Neural progenitor cell (in vitro differentiated cells): ENCODE measurements around the gene DOP1B. TPM values are rescaled to one million over a fixed set of nuclear protein-coding genes. Genes with fewer than 3 reads are reported as not detected.

Source experiments
- DNase-seq: peaks from one replicate; pipeline ENCODE4 v3.0.0-alpha.2; 2016; ENCODE audit warnings: low spot score
- H2AFZ ChIP-seq: fragments of 200-600 bp; sonication (generic); replicated peaks from 2 replicates; pipeline ENCODE4 v1.6.1; 2016; ENCODE audit warnings: antibody characterized with exemption
- H3F3A ChIP-seq: fragments of 200-600 bp; sonication (generic); 2 replicates; pipeline ENCODE4 v1.6.1; 2016; ENCODE audit warnings: antibody characterized with exemption, low read depth
- H3K27ac ChIP-seq: fragments of 200-600 bp; sonication (generic); 2 replicates; pipeline ENCODE4 v1.5.1; 2016; ENCODE audit warnings: mild to moderate bottlenecking
- H3K27me3 ChIP-seq: fragments of 200-600 bp; sonication (generic); 2 replicates; pipeline ENCODE4 v1.6.1; 2016; ENCODE audit warnings: mild to moderate bottlenecking, moderate library complexity
- H3K36me3 ChIP-seq: fragments of 200-600 bp; sonication (generic); 2 replicates; pipeline ENCODE4 v1.5.1; 2016
- H3K4me1 ChIP-seq: fragments of 200-600 bp; sonication (generic); 2 replicates; pipeline ENCODE4 v1.6.1; 2016; ENCODE audit warnings: mixed run types
- H3K4me2 ChIP-seq: fragments of 200-600 bp; sonication (generic); 2 replicates; pipeline ENCODE4 v1.6.1; 2016
- H3K4me3 ChIP-seq: fragments of 200-600 bp; sonication (generic); 2 replicates; pipeline ENCODE4 v1.5.1; 2016
- H3K79me2 ChIP-seq: fragments of 200-600 bp; sonication (generic); 2 replicates; pipeline ENCODE4 v1.6.1; 2016; ENCODE audit warnings: low read depth
- H3K9ac ChIP-seq: fragments of 200-600 bp; sonication (generic); 2 replicates; pipeline ENCODE4 v1.6.1; 2016
- H3K9me3 ChIP-seq: fragments of 200-600 bp; sonication (generic); 2 replicates; pipeline ENCODE4 v1.5.1; 2016; ENCODE audit warnings: low read depth
- H4K20me1 ChIP-seq: fragments of 200-600 bp; sonication (generic); 2 replicates; pipeline ENCODE4 v1.6.1; 2016; ENCODE audit warnings: low read depth
- H3K27ac Mint-ChIP-seq: 3 replicates; pipeline ENCODE4 v1.8.0; 2021; ENCODE audit warnings: mixed read lengths
- H3K27me3 Mint-ChIP-seq: 2 replicates; pipeline ENCODE4 v1.8.0; 2022; ENCODE audit warnings: low read depth, mild to moderate bottlenecking, inconsistent platforms, moderate library complexity, mixed read lengths; ENCODE audit not compliant: insufficient read depth
- H3K36me3 Mint-ChIP-seq: 3 replicates; pipeline ENCODE4 v1.8.0; 2021; ENCODE audit warnings: mixed read lengths
- H3K4me1 Mint-ChIP-seq: 3 replicates; pipeline ENCODE4 v1.8.0; 2021; ENCODE audit warnings: mixed read lengths
- H3K4me3 Mint-ChIP-seq: 3 replicates; pipeline ENCODE4 v1.8.0; 2021; ENCODE audit warnings: mild to moderate bottlenecking, moderate library complexity, mixed read lengths
- H3K9me3 Mint-ChIP-seq: 3 replicates; pipeline ENCODE4 v1.8.0; 2020; ENCODE audit warnings: mixed read lengths
- CTCF ChIP-seq: fragments of 200-600 bp; sonication (generic); IDR thresholded peaks from 2 replicates; pipeline ENCODE4 v1.5.1; 2017; ENCODE audit warnings: antibody characterized with exemption, mild to moderate bottlenecking
- EZH2 ChIP-seq: fragments of 200-600 bp; sonication (generic); IDR thresholded peaks from 2 replicates; pipeline ENCODE4 v1.6.1; 2017; ENCODE audit warnings: antibody characterized with exemption, mild to moderate bottlenecking, moderate library complexity
- EZH2phosphoT487 ChIP-seq: fragments of 200-600 bp; sonication (generic); IDR thresholded peaks from 2 replicates; pipeline ENCODE4 v1.6.1; 2017; ENCODE audit warnings: antibody characterized with exemption
- total RNA-seq: library from RNA; depleted of rRNA; stranded (reverse); fragments of >200 nt; gene quantifications from 2 replicates; pipeline ENCODE4 v1.2.3, GENCODE V29; 2015; ENCODE audit warnings: low replicate concordance

DOP1B gene
- total RNA-seq, 1 donor from 2014 or later: 9.9 TPM

- H3K9me3 Mint-ChIP-seq: peaks cover 4% of the 10 kb centered on the region
- Histone ChIP-seq H4K20me1 (no peaks in the 10 kb centered on the region), H3F3A (no peaks in the 10 kb centered on the region), H3K79me2 (no peaks in the 10 kb centered on the region), H3K4me1 (no peaks in the 10 kb centered on the region), H3K9ac (no peak overlapping the region), H3K9me3 (no peaks in the 10 kb centered on the region), H3K4me2 (no peak overlapping the region), H3K27ac (no peak overlapping the region), H3K4me3 (no peak overlapping the region), H3K36me3 (no peaks in the 10 kb centered on the region), H2AFZ (no peak overlapping the region), H3K27me3 (no peaks in the 10 kb centered on the region)
- no peak for DNase-seq
- no peak overlapping the region for H3K4me3 Mint-ChIP-seq
- no peaks in the 10 kb centered on the region for H3K36me3 Mint-ChIP-seq
- no peak for TF ChIP-seq EZH2
- H3K27me3 Mint-ChIP-seq: peaks cover 6% of the 10 kb centered on the region
- no peak overlapping the region for H3K27ac Mint-ChIP-seq
- H3K4me1 Mint-ChIP-seq: peaks cover 6% of the 10 kb centered on the region
Measured at GRCh38 chr21:36113647-36114428, 42.8 kb upstream of the DOP1B start.

GRCh38 chr21:36115138-36115730, 41.4 kb upstream of the DOP1B start:
- Mint-ChIP-seq H3K27ac (no peak overlapping the region), H3K9me3 (peaks cover 1% of the 10 kb centered on the region), H3K27me3 (peaks cover 4% of the 10 kb centered on the region), H3K36me3 (no peaks in the 10 kb centered on the region), H3K4me1 (peaks cover 6% of the 10 kb centered on the region), H3K4me3 (no peak overlapping the region)
- H3K9me3 ChIP-seq: no peaks in the 10 kb centered on the region
- H3K79me2 ChIP-seq: no peaks in the 10 kb centered on the region
- H3K4me2 ChIP-seq: no peak overlapping the region
- H3K4me3 ChIP-seq: no peak overlapping the region
- DNase-seq: no peak
- no peak overlapping the region for H2AFZ ChIP-seq
- no peak overlapping the region for H3K27ac ChIP-seq
- no peaks in the 10 kb centered on the region for H4K20me1 ChIP-seq
- H3K4me1 ChIP-seq: no peaks in the 10 kb centered on the region
- no peaks in the 10 kb centered on the region for H3K36me3 ChIP-seq
- H3F3A ChIP-seq: no peaks in the 10 kb centered on the region
- TF ChIP-seq EZH2phosphoT487 (no peak), CTCF (no peak), EZH2 (no peak)
- H3K9ac ChIP-seq: no peak overlapping the region
- H3K27me3 ChIP-seq: no peaks in the 10 kb centered on the region

- peaks cover 4% of the 10 kb centered on the region for H3K27me3 Mint-ChIP-seq
- Histone ChIP-seq H4K20me1 (no peaks in the 10 kb centered on the region), H2AFZ (no peak overlapping the region), H3K9me3 (no peaks in the 10 kb centered on the region), H3K4me2 (no peak overlapping the region), H3K27me3 (no peaks in the 10 kb centered on the region), H3F3A (no peaks in the 10 kb centered on the region), H3K36me3 (no peaks in the 10 kb centered on the region), H3K9ac (no peak overlapping the region), H3K27ac (no peak overlapping the region), H3K79me2 (no peaks in the 10 kb centered on the region), H3K4me3 (no peak overlapping the region), H3K4me1 (no peaks in the 10 kb centered on the region)
- H3K36me3 Mint-ChIP-seq: no peaks in the 10 kb centered on the region
- H3K27ac Mint-ChIP-seq: no peak overlapping the region
- H3K4me1 Mint-ChIP-seq: peaks cover 5% of the 10 kb centered on the region
- H3K9me3 Mint-ChIP-seq: no peaks in the 10 kb centered on the region
- no peak overlapping the region for H3K4me3 Mint-ChIP-seq
- DNase-seq: no peak
- no peak for TF ChIP-seq EZH2phosphoT487
- no peak for TF ChIP-seq CTCF
- no peak for TF ChIP-seq EZH2
Measured at GRCh38 chr21:36117286-36117741, 39.3 kb upstream of the DOP1B start.
